ENCODE results near the gene STRAP.
"Not testable (repeated sequence)": the region's sequence is repeated elsewhere in the genome, so short reads cannot be mapped to it uniquely, and the experiment has no call there.

STRAP gene

DNA sequence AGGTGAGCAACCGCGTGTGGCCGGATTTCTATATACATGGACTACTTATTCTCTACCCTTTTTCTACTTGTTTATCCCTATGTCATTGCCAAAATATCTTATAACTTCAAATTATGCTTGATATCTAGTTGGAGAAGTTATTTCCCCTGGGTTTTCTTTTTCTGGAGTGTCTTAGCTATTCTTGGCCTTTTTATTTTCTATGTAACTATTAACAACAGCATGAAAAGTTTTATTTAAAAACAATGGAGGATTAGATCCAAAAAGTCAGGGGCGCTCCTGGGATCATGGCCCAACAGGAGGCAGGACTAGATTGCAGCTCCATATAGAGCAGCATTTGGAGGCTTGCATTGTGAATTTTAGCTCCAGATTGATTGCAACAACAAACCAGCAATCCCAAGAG lies 8.6 kb upstream of the STRAP start:
- DNase-seq (ENCODE audit: low read depth in 2 of 2): no peak

DNA sequence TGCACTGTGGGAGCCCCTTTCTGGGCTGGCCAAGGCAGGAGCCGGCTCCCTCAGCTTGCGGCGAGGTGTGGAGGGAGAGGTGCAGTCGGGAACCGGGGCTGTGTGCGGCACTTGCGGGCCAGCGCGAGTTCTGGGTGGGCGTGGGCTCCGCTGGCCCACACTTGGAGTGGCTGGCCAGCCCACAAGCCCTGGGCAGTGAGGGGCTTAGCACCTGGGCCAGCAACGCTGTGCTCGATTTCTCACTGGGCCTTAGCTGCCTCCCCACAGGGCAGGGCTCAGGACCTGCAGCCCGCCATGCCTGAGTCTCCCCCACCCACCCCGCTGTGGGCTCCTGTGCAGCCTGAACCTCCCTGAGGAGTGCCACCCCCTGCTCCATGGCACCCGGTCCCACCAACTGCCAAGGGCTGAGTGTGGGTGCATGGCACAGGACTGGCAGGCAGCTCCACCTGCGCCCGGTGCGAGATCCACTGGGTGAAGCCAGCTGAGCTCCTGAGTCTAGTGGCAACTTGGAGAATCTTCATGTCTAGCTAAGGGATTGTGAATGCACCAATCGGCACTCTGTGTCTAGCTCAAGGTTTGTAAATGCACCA lies 7.5 kb upstream of the STRAP start:
- DNase-seq (ENCODE audit: low read depth in 2 of 2): not testable (repeated sequence)

DNA sequence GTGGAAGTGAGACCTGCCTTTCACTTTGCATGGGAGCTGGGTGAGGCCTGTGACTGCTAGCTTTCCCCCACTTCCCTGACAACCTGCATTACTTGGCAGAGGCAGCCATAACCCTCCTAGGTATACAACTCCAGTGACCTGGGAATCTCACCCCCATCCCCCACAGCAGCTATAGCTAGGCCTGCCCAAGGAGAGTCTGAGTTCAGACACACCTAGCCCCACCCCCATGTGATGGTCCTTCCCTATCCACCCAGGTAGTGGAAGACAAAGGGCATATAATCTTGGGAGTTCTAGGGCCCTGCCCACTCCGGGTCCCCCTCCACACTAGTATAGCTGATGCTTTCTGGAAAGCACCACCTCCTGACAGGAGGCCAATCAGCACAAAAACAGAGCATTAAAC lies 6.3 kb upstream of the STRAP start:
- no peak for DNase-seq (ENCODE audit: low read depth in 2 of 2)

DNA sequence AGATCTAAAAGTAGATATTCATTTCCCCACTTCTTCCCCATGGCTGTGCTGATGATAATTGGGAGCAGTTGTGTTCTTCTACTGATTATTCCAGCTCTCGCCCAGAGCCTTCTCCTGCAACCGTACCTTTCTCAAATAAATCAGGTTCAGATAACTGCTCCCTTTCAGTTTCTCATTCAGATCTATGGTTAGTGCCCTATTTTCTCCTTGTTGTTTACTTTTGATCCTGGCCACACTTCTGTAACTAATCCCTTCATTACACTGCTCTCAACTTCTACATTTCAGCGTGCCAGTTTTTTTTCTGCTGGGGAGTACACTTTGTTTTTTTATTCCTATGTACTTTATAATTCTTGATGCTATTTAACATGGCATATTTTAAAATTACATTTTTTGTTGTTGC lies 2.8 kb upstream of the STRAP start:
- no peak for DNase-seq (ENCODE audit: low read depth in 2 of 2)

DNA sequence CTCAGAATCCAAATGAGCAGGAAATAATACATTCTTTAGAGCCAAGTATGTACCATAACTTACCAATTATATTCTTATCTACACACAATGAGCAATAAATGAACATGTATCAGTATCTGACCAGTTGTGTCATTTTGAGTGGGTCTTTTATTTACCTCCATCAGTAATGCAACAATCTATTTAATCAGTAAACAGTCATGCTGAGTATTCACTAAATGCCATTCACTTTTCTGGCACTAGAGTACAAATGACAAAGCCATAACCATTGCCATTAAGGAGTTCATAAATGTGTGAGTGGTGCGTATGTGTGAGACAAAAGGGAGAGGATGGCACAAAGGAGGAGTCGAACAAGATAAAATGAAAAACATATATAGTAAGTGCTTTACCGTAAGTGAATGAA lies 1.5 kb upstream of the STRAP start:
- no peak for DNase-seq (ENCODE audit: low read depth in 2 of 2)

DNA sequence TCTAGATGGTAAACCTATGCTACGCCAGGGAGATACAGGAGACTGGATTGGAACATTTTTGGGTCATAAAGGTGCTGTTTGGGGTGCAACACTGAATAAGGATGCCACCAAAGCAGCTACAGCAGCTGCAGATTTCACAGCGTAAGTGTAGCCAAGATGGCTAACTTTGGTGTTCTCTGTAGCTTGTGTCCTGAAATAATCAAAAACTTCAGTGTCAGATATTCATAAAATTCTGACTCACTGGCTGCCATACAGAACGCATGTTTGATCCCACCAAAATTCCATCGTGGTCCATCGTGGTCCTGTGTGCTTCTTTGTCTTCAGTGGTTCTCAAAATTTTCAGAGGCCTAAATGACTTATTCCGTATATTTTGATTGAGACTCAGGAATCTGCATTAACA lies 1.3 kb downstream of the STRAP start:
- no peak for DNase-seq (ENCODE audit: low read depth in 2 of 2)

DNA sequence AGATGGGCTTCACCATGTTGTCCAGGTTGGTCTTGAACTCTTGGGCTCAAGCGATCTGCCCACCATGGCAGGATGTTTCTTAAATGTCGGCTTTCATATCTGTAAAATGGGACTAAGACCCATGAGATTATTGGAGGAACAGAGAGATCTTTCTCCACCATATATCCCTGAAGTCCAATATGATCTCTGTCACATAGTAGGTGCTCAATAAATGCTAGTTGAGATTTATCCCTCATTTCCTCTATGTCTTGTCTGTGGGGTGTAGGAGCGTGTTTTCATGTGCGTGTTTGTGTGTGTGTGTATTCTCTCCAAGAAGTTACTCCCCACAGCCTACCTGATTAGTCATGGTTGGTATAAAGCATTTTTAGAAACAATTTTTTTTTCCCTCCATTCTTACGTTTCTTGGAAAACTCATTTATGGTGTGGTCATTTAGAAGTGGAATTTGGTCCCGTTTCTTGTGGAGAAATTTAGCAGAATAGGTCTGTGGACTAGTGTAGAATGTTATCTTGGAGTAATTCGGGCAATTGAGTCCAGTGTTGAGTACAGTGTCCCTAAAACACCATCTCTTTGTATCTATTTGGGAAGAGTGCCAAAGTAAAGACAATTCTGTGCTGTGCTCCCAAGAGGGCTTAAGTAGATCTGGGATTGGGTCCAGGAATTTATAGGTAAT lies 4.3 kb downstream of the STRAP start:
- no peak for DNase-seq (ENCODE audit: low read depth in 2 of 2)

DNA sequence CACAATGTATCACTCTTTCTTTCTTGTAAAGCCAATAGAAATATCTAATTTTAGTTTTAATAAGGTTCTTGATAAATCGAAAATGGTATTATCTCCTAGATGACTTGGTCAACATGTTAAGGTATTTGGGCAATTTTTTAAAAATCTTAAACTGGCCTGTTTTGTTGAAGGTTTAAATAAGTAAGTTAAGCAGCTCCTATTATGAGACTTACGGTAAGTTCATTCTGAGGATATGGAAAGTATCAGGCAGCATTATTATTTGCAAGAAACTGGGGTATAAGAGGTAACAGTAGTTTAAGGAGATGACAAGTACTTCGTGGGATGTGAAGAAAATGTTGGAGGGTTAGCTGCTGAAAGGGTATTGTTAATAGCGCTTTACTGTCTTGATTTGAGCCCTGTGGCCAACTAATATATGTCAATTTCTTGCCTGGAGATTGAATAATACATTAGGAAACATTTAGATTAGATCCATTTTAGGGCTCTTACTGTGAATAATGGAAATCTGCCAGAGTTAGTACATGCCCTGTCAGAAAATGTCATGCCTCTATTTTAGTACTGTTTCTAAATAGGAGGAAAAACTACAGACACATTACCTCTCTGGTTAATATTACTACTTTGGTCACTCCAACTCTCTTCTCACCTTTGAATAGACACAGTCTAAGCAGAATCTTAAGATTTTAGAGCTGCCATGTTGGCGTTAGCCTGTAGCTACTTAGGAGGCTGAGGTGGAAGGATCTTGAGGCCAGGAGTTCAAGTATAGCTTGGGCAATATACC lies 5.0 kb downstream of the STRAP start:
- no peak for DNase-seq (ENCODE audit: low read depth in 2 of 2)

DNA sequence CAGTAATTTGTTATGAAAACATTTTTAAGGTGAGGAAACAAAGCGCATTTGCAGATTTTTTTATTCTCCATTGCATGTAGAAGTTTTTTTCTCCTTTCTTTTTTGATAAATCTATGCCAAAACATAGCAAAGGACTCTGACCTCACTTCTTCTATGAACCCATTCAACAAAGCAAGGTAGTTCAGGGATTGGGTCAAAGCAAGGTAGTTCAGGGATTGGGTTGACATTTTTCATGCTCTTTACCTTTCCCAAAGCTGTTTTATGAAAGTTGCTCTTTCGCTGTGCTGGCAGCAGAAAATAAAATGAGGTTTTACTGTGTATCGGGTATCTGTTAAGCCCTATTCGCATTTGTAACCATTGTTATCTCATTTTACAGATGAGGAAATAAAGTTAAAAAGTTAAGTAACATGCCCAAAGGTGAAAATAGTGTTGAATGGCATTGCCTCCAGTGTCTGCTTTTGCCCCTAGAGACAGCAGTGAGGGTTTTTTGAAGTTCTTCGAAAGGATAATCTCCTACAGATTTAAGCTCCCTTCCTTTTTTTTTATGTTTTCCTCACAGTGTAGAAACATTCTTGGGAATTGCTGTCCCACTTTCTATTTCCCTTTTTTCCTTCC lies 10.6 kb downstream of the STRAP start:
- no peak for DNase-seq (ENCODE audit: low read depth in 2 of 2)

DNA sequence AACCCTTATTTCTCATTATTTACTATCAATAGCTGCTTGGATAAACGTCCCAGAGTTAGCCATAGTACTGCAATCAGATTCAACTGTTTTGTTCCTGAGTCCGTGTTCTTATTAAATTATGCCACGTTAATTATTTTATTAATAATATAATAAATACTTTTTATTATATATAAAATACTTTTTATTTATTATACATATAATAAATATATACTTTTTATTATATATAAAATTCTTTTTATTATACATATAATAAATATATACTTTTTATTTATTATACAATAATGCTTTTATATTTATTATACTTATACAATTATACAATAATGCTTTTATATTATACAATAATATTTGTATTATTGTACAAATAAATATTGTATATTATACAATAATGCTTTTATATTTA lies 11.1 kb downstream of the STRAP start:
- DNase-seq (ENCODE audit: low read depth in 2 of 2): no peak

DNA sequence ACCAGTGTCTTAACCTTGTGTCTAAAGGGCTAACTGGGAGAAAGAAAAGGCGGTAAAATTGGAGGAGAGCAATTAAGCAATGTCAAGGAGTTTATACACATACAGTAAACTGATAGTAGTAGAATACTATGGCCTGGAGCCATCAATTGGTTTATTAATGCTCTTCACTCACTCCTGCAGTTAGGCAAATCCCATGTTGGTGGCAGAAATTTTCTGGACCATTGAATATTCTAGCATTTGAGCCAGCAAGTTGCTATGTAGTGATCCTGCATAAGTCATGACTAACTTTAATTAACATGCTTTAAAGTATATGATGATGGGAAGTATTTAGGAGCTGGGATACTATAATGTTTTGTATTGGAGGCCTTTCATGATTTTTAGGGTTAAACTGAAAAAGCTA lies 14.7 kb downstream of the STRAP start:
- no peak for DNase-seq (ENCODE audit: low read depth in 2 of 2)

DNA sequence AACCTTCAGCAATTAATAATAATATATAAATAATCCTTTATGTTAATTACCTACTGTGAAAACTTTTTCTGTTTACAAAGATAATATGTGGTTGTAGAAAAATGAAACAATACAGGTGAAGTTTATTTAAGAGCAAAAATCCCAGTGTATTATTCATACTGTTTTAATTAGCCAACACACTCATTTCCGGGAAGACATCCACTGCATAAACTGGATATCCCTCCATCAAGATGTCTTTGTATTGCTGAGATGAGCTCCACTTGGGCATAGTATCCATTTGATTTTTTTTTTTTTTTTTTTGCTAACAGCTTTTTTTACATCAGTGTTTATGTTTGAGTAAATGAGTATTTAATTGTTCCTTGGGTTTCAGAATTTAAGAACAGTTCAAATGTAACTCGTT lies 15.2 kb downstream of the STRAP start:
- no peak for DNase-seq (ENCODE audit: low read depth in 2 of 2)

DNA sequence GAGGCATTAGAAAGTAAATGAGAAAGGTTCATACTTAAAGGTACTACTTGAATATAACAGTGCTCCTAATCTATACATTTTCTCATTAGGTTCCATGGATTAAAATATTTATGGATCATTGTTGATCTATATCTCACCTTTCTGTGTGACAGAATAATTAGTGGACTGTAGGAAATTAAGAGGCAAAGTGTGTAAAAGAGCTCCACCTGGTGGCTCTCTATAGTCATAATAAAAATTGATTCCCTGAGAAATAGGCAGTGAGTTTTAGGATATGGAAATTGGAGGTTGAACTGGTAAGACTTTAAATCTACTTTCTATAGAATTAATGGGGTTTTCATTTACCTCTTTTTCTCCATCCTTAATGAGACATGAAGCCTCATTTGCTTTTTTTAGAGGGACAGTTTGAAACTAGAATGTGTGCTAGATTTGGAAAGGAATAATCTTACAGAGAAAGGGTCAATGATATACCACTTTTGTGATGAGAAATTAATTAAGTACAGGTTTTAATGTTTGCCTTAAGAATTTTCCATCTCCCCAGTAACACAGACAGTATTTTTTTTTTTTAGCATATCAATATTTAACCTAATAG lies 17.2 kb downstream of the STRAP start:
- DNase-seq (ENCODE audit: low read depth in 2 of 2): no peak

DNA sequence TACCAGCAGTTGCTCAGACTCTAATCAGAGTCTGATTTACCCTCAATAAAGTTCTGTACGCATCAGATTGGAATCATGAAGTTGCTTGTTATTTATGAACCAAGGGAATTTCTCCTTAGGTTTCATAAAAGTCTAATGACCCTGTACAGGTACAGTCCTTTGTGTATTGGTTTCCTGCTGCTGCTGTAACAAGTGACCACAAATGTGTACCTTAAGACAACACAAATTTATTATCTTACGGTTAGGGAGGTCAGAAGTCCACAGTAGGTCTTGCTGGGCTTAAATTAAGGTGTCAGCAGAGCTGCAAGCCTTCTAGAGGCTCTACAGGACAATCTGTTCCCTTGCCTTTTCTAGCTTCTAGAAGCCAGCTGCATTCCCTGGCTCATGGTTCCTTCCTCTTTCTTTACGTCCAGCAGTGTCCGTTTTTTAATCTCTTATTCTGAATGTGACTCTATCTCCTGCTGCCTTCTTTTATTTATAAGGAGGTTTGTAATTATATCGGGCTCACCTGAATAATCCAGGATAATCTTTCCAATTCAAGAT lies 22.3 kb downstream of the STRAP start:
- DNase-seq (ENCODE audit: low read depth in 2 of 2): no peak

DNA sequence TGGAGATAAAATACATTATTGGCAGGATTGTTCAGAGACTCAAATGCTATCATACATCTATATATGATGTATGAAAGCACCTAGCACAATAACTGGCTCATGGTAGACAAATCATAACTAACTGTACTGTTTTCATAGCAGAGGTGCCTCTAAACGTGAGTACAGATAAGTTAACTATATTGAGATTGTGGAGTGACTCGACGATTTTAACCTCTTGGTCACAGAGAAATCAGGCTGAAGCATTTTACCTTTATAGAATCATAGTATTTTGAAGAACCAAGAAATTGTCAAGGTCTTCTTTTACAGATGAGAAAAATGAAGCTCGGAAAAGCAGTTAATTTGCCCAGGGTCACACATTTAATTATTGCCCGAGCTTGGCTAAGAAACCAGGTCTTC lies 28.3 kb downstream of the STRAP start:
- no peak for DNase-seq (ENCODE audit: low read depth in 2 of 2)

DNA sequence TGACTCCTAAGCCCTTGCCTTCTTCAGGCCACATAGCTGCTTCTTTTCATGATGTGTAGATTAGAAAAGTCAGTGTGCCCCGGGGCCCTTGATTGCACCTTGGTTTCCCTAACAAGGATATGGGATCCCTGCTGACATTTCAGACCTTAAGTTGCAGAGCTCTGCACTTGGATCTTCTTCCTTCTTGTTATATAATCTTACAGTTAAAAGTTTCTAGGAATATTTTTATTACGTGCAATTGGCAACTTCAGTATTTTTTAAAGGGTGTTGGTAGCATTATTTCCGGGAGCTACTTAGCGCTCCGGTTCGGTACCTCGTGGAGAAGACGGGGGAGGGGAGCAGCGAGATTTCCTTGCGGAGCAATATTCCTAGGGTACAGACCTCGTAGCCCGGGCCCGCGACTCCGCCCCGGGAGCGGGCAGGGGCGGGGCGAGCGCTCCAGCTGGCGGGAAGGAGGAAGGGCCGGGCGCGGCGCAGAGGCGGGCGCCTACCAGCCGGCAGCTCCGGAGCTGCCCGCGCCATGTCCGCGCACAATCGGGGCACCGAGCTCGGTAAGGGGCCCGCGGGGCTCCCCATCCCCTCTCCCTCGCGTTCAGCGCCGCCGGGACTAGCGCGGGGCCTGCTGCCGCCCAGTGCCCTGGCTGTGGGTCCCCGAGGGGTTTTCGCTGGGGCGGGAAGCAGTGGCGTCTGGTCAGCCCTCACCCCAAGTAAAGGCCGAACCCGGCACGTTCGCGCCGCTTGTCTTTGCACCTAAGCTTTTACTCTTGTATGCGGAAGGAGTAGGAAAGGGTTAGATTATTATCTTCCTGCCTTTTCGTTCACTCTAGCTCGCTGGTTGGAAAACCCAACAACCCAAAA lies 28.9 kb downstream of the STRAP start, which contains the start of gene DERA:
Gene DERA, plus strand, starts transcription at position 469 of the 858 bp plus-strand sequence. Its CDS starts 52 bp downstream, at position 521.
- peak; percentile 9 to 31 for DNase-seq (ENCODE audit: low read depth in 2 of 2)

DNA sequence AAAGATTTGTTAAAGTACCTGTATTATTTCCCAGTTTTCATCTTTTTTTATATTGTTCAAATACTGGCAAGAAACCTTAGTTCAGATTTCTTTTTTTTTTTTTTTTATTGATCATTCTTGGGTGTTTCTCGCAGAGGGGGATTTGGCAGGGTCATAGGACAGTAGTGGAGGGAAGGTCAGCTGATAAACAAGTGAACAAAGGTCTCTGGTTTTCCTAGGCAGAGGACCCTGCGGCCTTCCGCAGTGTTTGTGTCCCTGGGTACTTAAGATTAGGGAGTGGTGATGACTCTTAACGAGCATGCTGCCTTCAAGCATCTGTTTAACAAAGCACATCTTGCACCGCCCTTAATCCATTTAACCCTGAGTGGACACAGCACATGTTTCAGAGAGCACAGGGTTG lies 29.7 kb downstream of the STRAP start:
- not testable (repeated sequence) for DNase-seq (ENCODE audit: low read depth in 2 of 2)

DNA sequence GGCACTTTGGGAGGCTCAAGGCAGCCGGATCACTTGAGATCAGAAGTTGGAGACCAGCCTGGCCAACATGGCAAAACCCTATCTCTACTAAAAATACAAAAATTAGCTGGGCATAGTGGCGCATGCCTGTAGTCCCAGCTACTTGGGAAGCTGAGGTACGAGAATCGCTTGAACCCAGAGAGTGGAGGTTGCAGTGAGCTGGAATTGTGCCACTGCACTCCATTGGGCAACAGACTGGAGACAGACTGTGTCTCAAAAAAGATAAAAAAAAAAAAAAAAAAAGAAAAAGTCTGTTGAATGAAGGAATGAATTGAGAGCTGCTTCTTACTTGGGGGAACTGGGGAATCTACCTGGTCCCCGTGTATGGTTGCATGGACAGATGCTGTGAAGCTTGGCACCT lies 31.9 kb downstream of the STRAP start:
- not testable (repeated sequence) for DNase-seq (ENCODE audit: low read depth in 2 of 2)

DNA sequence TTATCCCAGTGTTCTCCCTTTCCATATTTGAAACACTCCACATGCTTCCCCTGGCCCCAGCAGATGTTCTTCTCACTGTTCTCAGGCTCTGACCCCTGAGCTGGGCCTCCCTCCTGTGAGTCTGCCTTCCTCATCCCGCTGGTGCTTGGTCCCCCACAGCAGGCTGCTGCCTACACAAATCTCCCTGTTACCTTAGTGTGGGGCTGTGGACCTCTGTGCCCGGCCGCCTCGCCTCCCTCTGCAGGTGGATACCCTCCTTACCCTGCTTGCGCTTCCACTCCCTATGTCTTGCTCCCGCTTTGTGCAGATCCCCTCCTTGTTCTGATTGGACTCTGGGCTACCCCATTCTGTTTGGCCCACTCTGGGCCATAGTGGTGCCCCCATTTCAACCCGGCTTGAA lies 35.9 kb downstream of the STRAP start:
- no peak for DNase-seq (ENCODE audit: low read depth in 2 of 2)

DNA sequence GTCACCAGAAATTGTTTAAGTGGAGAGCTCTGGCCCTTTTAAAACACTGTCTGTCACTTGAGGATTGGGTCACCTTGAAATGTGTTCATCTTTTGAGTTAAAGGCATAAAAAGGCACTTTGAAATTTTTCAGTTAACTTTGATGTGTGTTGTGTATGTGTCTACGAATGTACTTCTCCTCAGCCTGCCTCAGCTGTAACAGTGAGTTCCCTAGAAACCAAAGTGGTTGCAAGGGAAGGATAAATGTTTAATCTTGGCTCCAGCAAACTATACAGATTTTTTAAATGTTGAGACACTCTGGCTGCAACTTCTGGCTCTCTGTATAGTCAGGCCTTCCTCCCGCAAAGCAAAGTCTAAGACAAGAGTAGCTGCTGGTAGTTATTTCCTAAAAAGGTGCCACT lies 37.2 kb downstream of the STRAP start:
- DNase-seq (ENCODE audit: low read depth in 2 of 2): no peak

DNA sequence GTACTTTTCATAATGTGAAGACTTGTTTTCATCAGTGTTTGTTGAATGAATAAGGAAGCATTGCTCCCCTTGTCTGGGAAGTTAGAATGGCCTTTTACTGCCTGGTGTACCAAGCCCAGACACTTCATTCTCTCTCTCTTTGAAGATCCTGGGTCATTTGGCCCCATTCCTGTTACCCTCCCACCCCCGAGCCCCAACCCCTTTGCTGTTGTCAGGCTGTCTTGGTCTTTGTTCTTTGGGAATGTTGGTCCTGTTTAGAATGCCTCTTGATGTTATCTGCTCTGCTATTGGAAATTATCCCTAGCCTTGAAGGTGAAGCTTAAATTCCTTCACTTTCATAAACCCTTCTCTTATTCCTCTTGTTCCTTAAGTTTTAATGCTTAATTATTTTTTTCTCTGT lies 42.8 kb downstream of the STRAP start:
- no peak for DNase-seq (ENCODE audit: low read depth in 2 of 2)
